Stimulated activated CD4-positive, alpha-beta T cell treated with anti-CD3 and anti-CD28 coated beads, Interleukin-1b, Interleukin-23, amount 100 ng/mL, for 4 hours (primary cell): ENCODE results near the gene PILRA.
"Not testable (repeated sequence)": the region's sequence is repeated elsewhere in the genome, so short reads cannot be mapped to it uniquely, and the experiment has no call there.

Experiments
- DNase-seq, 2 donors: peaks; one replicate each; pipeline ENCODE4 v3.0.0-alpha.2; 2020; ENCODE audit warnings: low read depth in 2 of 2

The PILRA gene

GRCh38 chr7:100380196-100380595 lies 6.9 kb downstream of the PILRA start:
- no peak for DNase-seq

- not testable (repeated sequence) for DNase-seq
These were observed 8.4 kb downstream of the PILRA start for GRCh38 chr7:100381531-100382233.

DNA sequence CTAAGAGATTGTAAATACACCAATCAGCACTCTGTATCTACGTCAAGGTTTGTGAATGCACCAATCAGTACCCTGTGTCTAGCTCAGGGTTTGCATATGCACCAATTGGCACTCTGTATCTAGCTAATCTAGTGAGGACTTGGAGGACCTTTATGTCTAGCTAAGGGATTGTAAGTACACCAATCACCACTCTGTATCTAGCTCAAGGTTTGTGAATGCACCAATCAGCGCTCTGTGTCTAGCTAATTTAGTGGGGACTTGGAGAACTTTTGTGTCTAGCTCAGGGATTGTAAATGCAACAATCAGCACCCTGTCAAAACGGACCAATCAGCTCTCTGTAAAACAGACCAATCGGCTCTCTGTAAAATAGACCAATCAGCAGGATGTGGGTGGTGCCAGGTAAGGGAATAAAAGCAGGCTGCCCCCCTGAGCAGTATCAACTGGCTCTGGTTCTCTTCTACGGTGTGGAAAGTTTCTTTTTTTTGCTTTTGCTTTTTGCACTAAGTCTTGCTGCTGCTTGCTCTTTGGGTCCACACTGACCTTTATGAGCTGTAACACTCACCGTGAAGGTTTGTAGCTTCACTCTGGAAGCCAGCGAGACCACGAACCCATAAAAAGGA lies 9.1 kb downstream of the PILRA start:
- DNase-seq: not testable (repeated sequence)

- no peak for DNase-seq
These were observed 11.5 kb downstream of the PILRA start for GRCh38 chr7:100384628-100385294.

GRCh38 chr7:100386940-100387339 lies 13.7 kb downstream of the PILRA start:
- no peak for DNase-seq

DNA sequence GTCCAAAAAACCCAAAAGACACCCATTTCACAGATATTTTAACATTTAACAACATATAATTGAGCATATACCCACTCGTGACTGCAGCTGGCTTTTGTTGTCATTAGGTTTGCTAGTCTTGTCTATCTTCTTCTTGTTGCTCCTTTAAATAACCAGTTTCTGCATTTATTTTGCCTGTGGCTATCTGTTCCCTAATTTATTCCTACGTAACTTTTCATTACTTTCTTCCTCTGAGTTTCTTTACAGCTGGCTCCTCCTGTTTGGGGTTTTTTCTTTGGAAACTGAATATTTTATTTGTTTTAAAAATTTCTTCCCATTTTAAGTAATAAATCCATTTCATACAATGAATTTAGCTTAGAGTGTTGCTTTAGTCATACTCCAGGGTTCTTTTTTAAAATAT lies 14.4 kb downstream of the PILRA start:
- DNase-seq: no peak

- no peak for DNase-seq
These were observed 16.3 kb downstream of the PILRA start for GRCh38 chr7:100389437-100390088.

GRCh38 chr7:100390286-100391009 lies 17.2 kb downstream of the PILRA start:
- DNase-seq: no peak

- DNase-seq: no peak
These were observed 20.1 kb downstream of the PILRA start for GRCh38 chr7:100393233-100393905.

DNA sequence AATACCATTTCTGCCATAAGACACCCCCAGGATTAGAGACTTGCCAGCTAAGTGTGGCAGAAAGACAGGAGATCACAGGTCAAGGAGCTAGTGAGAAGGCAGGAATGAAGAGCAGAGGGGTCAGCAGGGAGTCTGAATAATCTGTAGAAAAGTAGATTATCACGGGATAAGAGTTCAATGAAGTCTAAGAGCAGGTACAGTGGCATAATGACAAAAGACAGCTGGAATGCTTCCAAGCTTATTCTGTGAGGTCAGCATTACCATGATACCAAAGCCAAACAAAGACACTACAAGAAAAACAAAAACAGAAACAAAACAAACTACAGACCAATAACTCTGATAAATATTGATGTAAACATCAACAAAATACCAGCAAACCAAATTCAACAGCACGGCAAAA lies 20.8 kb downstream of the PILRA start:
- DNase-seq: no peak

DNA sequence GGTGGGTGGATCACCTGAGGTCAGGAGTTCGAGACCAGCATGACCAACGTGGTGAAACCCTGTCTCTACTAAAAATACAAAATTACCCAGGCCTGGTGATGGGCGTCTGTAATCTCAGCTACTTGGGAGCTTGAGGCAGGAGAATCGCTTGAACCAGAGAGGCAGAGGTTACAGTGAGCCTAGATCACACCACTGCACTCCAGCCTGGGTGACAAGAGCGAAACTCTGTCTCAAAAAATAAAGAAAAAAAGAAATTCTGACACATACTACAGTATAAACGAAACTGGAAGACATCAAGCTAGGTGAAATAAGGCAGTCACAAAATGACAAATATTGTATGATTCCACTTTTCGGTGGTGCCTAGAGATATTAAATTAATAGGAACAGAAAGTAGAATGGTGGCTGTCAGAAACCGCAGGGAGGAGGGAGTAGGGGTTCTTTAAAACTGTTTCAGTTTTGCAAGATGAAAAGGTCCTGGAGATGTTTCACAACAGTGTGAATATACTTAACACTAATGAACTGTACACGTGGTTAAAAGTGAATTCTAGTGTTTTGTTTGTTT lies 23.2 kb downstream of the PILRA start:
- peak in 1 of 2 donors; percentile 31 for DNase-seq

- DNase-seq: no peak
These were observed 24.2 kb downstream of the PILRA start for GRCh38 chr7:100397315-100398081.

DNA sequence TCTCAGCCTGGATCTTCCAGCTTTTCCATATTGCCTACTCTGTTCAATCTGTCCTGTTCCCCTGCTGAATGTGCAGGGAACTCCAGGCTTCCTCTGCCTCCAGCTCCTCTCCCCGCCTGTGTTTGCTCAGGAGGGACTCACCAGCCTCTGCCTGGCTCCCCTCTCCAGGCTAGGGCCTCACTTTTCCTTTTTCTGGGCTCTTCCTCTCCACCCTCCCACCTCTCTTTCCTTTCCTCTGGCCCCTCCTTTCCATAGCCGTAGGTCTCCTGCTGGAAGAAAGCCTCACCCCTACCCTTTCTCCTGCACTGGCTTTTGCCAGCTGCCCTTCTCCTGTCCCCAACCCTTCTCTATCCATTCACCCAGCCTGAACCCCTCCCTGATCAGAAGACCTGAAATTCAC lies 25.0 kb downstream of the PILRA start:
- no peak for DNase-seq

GRCh38 chr7:100400041-100400440 lies 26.8 kb downstream of the PILRA start:
- DNase-seq: no peak

DNA sequence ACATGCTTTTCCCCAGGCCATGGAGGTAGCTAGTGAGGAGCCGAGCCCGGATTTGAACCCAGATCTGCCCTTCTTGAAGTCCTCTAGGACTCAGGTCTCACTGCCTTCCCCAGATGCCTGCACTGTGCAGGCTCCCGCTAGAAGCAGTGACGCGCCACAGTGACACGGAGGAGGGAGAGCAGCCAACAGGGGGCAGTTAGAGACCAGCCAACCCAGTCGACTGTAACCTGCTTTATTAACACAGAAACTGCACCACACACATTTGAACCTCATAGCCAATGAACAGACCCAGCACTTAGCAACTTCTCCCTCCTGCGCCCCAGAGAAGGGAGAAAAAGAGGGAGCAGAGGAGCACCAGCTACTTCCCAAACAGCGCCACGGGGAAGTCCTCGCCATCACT lies 27.4 kb downstream of the PILRA start:
- no peak for DNase-seq

- no peak for DNase-seq
These were observed 28.5 kb downstream of the PILRA start for GRCh38 chr7:100401811-100402210.

- DNase-seq: no peak
These were observed 29.0 kb downstream of the PILRA start for GRCh38 chr7:100402241-100402640.

GRCh38 chr7:100406767-100407166 lies 33.5 kb downstream of the PILRA start:
- DNase-seq: no peak

DNA sequence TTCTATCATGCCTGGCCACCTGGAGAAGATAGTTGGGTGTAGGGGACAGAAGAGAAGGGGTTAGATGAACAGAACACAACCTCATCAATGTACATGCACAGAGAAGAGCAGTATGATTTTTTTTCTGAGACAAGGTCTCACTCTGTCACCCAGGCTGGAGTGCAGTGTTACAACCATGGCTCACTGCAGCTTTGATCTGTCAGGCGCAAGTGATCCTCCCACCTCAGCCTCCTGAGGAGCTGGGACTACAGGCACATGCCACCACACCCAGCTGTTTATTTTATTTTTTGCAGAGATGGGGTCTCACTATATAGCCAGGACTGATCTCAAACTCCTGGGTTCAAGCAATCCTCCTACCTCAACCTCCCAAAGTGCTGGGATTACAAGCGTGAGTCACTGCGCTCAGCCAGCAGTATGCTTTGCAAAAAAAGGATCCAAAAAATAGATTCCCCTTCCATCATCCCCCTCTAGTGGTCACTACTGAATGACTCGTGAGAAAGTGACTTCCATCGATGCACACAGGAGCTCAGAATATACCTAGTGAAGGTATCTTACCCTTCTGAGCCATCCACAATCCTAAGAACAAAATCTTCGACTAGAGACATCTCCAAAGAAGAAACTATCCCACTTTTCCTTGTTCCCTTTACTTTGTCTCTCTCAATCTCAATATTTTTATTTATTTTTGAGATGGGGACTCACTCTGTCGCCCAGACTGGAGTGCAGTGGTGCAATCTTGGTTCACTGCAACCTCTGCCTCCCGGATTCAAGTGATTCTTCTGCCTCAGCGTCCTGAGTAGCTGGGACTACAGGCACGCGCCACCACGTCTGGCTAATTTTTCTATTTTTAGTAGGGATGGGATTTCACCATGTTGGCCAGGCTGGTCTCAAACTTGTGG lies 34.2 kb downstream of the PILRA start:
- peak in 1 of 2 donors; percentile 41 for DNase-seq
